Stimulated activated CD8-positive, alpha-beta memory T cell treated with anti-CD3 and anti-CD28 coated beads, Interleukin-7, amount 100 ng/mL, for 48 hours (primary cell): Measurements from ENCODE around the gene BLM.
"Not testable (repeated sequence)": the region's sequence is repeated elsewhere in the genome, so short reads cannot be mapped to it uniquely, and the experiment has no call there.

ENCODE experiments used
- DNase-seq, 2 donors: peaks; one replicate each; pipeline ENCODE4 v3.0.0-alpha.2; 2020; ENCODE audit warnings: low read depth in 1 of 2; ENCODE audit errors: extremely low read depth in 1 of 2

The BLM gene

GRCh38 chr15:90840157-90840855 lies 123.2 kb downstream of the BLM start:
- DNase-seq: no peak

GRCh38 chr15:90840954-90841353 lies 123.8 kb downstream of the BLM start:
- no peak for DNase-seq

GRCh38 chr15:90844696-90845095 lies 127.5 kb downstream of the BLM start:
- DNase-seq: no peak

- DNase-seq: peak in 1 of 2 donors; percentile 86
Measured at GRCh38 chr15:90845201-90845949, 128.2 kb downstream of the BLM start.

- not testable (repeated sequence) for DNase-seq
Measured at GRCh38 chr15:90849424-90849823, 132.3 kb downstream of the BLM start.

- DNase-seq: no peak
Measured at GRCh38 chr15:90851114-90851513, 134.0 kb downstream of the BLM start.

- DNase-seq: no peak
Measured at GRCh38 chr15:90851940-90852339, 134.8 kb downstream of the BLM start.

- no peak for DNase-seq
Measured at GRCh38 chr15:90855139-90855538, 138.0 kb downstream of the BLM start.

- no peak for DNase-seq
Measured at GRCh38 chr15:90857337-90857736, 140.2 kb downstream of the BLM start.

GRCh38 chr15:90857883-90858443 lies 140.8 kb downstream of the BLM start:
- no peak for DNase-seq

GRCh38 chr15:90859234-90860131 lies 142.3 kb downstream of the BLM start:
- DNase-seq: no peak

- no peak for DNase-seq
Measured at GRCh38 chr15:90860450-90860849, 143.3 kb downstream of the BLM start.

- no peak for DNase-seq
Measured at GRCh38 chr15:90860942-90861675, 144.0 kb downstream of the BLM start.

GRCh38 chr15:90862487-90862886 lies 145.3 kb downstream of the BLM start:
- DNase-seq: no peak

GRCh38 chr15:90862964-90863778 lies 146.0 kb downstream of the BLM start:
- DNase-seq: no peak

- no peak for DNase-seq
Measured at GRCh38 chr15:90863987-90864386, 146.8 kb downstream of the BLM start.

GRCh38 chr15:90864507-90864906 lies 147.4 kb downstream of the BLM start:
- no peak for DNase-seq

GRCh38 chr15:90865702-90866101 lies 148.6 kb downstream of the BLM start:
- no peak for DNase-seq
